GM18502 (cell line): ENCODE results near the gene CDH3.

Experiments
- ATAC-seq: cut with Tn5 transposase; IDR thresholded peaks from one replicate; pipeline ENCODE4 v1.9.1; 2021; ENCODE audit warnings: mild to moderate bottlenecking; ENCODE audit not compliant: unreplicated experiment, poor library complexity

Gene CDH3

GRCh38 chr16:68733570-68733969 lies 88.5 kb downstream of the CDH3 start:
- no peak for ATAC-seq

- ATAC-seq = no peak
Observed at GRCh38 chr16:68734782-68735181, 89.7 kb downstream of the CDH3 start.

GRCh38 chr16:68736561-68736960 lies 91.5 kb downstream of the CDH3 start:
- ATAC-seq = no peak

- ATAC-seq = no peak
Observed at GRCh38 chr16:68737046-68737729, 92.1 kb downstream of the CDH3 start, which contains the start of gene CDH1. TSS of gene CDH1 (plus strand) at chr16:68737292. CDS start at chr16:68737416, 124 bp downstream.

GRCh38 chr16:68737730-68738629 lies 92.9 kb downstream of the CDH3 start:
- ATAC-seq = no peak

GRCh38 chr16:68739964-68740627 lies 95.0 kb downstream of the CDH3 start:
- no peak for ATAC-seq

- ATAC-seq = no peak
Observed at GRCh38 chr16:68740628-68741346, 95.7 kb downstream of the CDH3 start.

- no peak for ATAC-seq
Observed at GRCh38 chr16:68743664-68744063, 98.6 kb downstream of the CDH3 start.

- no peak for ATAC-seq
Observed at GRCh38 chr16:68744744-68745280, 99.7 kb downstream of the CDH3 start.

GRCh38 chr16:68746951-68747350 lies 101.8 kb downstream of the CDH3 start:
- no peak for ATAC-seq

GRCh38 chr16:68749432-68749831 lies 104.3 kb downstream of the CDH3 start:
- no peak for ATAC-seq
